ENCODE data around the gene PURB. TPM values are rescaled to one million over a fixed set of nuclear protein-coding genes. Genes with fewer than 3 reads are reported as not detected.
"Not testable (repeated sequence)": the region's sequence is repeated elsewhere in the genome, so short reads cannot be mapped to it uniquely, and the experiment has no call there.

PURB gene
- total RNA-seq, 1 experiment from 2014 or later, result 26.3 TPM

DNA sequence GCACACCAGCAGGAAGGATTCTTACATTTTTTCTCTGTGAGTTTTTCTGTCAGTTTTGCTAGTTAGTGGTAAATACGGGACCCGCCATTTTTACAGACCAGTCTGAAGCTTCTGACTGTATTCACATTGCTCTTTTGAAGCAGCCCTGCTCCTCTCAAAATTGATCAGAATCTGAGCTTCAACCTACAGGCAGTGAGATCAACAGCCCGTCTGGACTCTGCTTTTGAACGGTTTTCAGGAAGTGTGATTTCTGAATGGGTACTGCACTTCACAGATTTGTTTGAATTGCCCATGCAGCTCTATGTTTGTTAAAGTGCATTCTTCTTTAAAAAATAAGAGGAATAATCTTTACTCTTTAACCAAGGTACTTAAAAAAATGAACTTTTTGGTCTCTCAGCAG, 8.9 kb downstream of the PURB start:
- peaks cover 12% of the 10 kb centered on the region for H3K4me1 Mint-ChIP-seq (ENCODE audit: low read depth, unreplicated experiment)

DNA sequence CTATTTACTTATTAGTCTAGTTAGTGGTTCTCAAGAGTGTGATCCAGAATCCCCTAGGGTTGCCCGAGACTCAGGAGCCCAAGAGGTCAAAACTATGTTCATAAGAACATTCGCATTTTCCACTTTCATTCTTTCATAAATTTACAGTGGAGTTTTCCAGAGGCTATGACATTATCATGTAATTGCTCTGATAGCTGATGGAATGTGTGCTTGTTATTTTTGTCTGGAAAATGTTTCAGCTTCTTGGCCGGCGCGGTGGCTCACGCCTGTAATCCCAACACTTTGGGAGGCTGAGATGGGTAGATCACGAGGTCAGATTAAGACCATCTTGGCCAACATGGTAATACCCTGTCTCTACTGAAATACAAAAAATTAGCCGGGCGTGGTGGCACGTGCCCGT, 10.1 kb downstream of the PURB start:
- POLR2A ChIA-PET, result interaction anchor here (1.0 kb wide), 1 partner anchor 10 kb away, joined by 3 read pairs; the partner anchor contains the start of gene PURB
- no peak overlapping the region for H3K4me3 ChIP-seq (ENCODE audit: low read depth, low read length)
- no peaks in the 10 kb centered on the region for H3K36me3 ChIP-seq (ENCODE audit: control insufficient read depth, insufficient read depth, low read length)
- Mint-ChIP-seq H3K27me3 (ENCODE audit: insufficient read depth, unreplicated experiment) (no peaks in the 10 kb centered on the region), H3K9me3 (ENCODE audit: unreplicated experiment) (peaks cover under 1% of the 10 kb centered on the region), H3K27ac (ENCODE audit: unreplicated experiment) (no peak overlapping the region), H3K36me3 (ENCODE audit: insufficient read depth, unreplicated experiment) (peaks cover 6% of the 10 kb centered on the region), H3K4me1 (ENCODE audit: low read depth, unreplicated experiment) (peaks cover 4% of the 10 kb centered on the region), H3K4me3 (ENCODE audit: unreplicated experiment) (no peak overlapping the region)
- no peak for DNase-seq
- intact Hi-C loops (cut with micrococcal nuclease; ENCODE audit: unreplicated experiment), result no loop called here
- no TSS peak for BruUV-seq (replicated peaks)
- no peaks in the 10 kb centered on the region for H3K9me3 ChIP-seq
- CTCF ChIA-PET, result interaction anchor here (0.7 kb wide), 1 partner anchor 9 kb away, joined by 3 read pairs; no protein-coding TSS in a partner anchor
- TF ChIP-seq, protein P1, sequence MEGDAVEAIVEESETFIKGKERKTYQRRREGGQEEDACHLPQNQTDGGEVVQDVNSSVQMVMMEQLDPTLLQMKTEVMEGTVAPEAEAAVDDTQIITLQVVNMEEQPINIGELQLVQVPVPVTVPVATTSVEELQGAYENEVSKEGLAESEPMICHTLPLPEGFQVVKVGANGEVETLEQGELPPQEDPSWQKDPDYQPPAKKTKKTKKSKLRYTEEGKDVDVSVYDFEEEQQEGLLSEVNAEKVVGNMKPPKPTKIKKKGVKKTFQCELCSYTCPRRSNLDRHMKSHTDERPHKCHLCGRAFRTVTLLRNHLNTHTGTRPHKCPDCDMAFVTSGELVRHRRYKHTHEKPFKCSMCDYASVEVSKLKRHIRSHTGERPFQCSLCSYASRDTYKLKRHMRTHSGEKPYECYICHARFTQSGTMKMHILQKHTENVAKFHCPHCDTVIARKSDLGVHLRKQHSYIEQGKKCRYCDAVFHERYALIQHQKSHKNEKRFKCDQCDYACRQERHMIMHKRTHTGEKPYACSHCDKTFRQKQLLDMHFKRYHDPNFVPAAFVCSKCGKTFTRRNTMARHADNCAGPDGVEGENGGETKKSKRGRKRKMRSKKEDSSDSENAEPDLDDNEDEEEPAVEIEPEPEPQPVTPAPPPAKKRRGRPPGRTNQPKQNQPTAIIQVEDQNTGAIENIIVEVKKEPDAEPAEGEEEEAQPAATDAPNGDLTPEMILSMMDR (IDR thresholded peaks at IDR 0.05; ENCODE audit: insufficient read depth in 1 of 2, low read depth in 1 of 2, low read length in 1 of 2, severe bottlenecking in 1 of 2, unreplicated experiment in 1 of 2), result no peak
- H3K27me3 ChIP-seq (replicated peaks; ENCODE audit: control insufficient read depth, insufficient read depth, low read length), result no peaks in the 10 kb centered on the region
- no peaks in the 10 kb centered on the region for H3K4me1 ChIP-seq

More for the DNA sequence above, 8.9 kb downstream of the PURB start:
- Mint-ChIP-seq H3K36me3 (ENCODE audit: insufficient read depth, unreplicated experiment) (peaks cover 18% of the 10 kb centered on the region), H3K27me3 (ENCODE audit: insufficient read depth, unreplicated experiment) (no peaks in the 10 kb centered on the region), H3K9me3 (ENCODE audit: unreplicated experiment) (no peaks in the 10 kb centered on the region), H3K27ac (ENCODE audit: unreplicated experiment) (no peak overlapping the region), H3K4me3 (ENCODE audit: unreplicated experiment) (no peak overlapping the region)
- intact Hi-C loops (cut with micrococcal nuclease; ENCODE audit: unreplicated experiment), result no loop called here
- no peak for DNase-seq
- BruUV-seq (replicated peaks), result no TSS peak
- TF ChIP-seq, protein P1 (IDR thresholded peaks at IDR 0.05; ENCODE audit: insufficient read depth in 1 of 2, low read depth in 1 of 2, low read length in 1 of 2, severe bottlenecking in 1 of 2, unreplicated experiment in 1 of 2), result no peak
- Histone ChIP-seq H3K4me1 (no peaks in the 10 kb centered on the region), H3K36me3 (ENCODE audit: control insufficient read depth, insufficient read depth, low read length) (no peaks in the 10 kb centered on the region), H3K9me3 (no peaks in the 10 kb centered on the region), H3K27me3 (replicated peaks; ENCODE audit: control insufficient read depth, insufficient read depth, low read length) (no peaks in the 10 kb centered on the region), H3K4me3 (ENCODE audit: low read depth, low read length) (no peak overlapping the region)
- ChIA-PET POLR2A (no interaction called here), CTCF (no interaction called here)

DNA sequence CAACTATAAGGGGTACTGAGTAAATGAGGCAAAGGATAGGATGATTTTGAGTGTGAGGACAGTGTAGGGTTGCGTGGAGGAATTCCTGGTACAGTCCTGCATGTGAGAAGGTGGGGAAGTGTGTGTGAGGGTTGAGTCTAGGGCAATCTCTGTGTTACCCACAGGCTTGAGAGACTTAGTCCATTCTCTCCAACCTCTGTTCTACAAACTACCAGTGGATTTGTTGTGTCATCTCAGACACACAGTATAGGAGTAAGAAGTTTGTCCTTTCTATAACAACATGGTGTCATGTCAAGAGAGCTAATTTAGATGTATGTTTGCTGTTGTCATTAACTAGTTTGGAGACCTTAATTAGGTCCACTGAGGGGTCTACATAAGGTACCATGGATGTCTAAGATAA, 12.5 kb downstream of the PURB start:
- Mint-ChIP-seq H3K4me3 (ENCODE audit: unreplicated experiment) (no peak overlapping the region), H3K36me3 (ENCODE audit: insufficient read depth, unreplicated experiment) (no peaks in the 10 kb centered on the region), H3K4me1 (ENCODE audit: low read depth, unreplicated experiment) (peaks cover 6% of the 10 kb centered on the region), H3K27ac (ENCODE audit: unreplicated experiment) (no peak overlapping the region), H3K27me3 (ENCODE audit: insufficient read depth, unreplicated experiment) (no peaks in the 10 kb centered on the region), H3K9me3 (ENCODE audit: unreplicated experiment) (peaks cover 10% of the 10 kb centered on the region)
- no peaks in the 10 kb centered on the region for H3K36me3 ChIP-seq (ENCODE audit: control insufficient read depth, insufficient read depth, low read length)
- H3K4me1 ChIP-seq, result no peaks in the 10 kb centered on the region
- no TSS peak for BruUV-seq (replicated peaks)
- H3K9me3 ChIP-seq, result no peaks in the 10 kb centered on the region
- CTCF ChIA-PET, result no interaction called here
- intact Hi-C loops (cut with micrococcal nuclease; ENCODE audit: unreplicated experiment), result no loop called here
- H3K4me3 ChIP-seq (ENCODE audit: low read depth, low read length), result no peak overlapping the region
- POLR2A ChIA-PET, result interaction anchor here (0.6 kb wide), 1 partner anchor 62 kb away, joined by 3 read pairs; no protein-coding TSS in a partner anchor
- no peak for DNase-seq
- TF ChIP-seq, protein P1 (IDR thresholded peaks at IDR 0.05; ENCODE audit: insufficient read depth in 1 of 2, low read depth in 1 of 2, low read length in 1 of 2, severe bottlenecking in 1 of 2, unreplicated experiment in 1 of 2), result no peak
- no peaks in the 10 kb centered on the region for H3K27me3 ChIP-seq (replicated peaks; ENCODE audit: control insufficient read depth, insufficient read depth, low read length)

DNA sequence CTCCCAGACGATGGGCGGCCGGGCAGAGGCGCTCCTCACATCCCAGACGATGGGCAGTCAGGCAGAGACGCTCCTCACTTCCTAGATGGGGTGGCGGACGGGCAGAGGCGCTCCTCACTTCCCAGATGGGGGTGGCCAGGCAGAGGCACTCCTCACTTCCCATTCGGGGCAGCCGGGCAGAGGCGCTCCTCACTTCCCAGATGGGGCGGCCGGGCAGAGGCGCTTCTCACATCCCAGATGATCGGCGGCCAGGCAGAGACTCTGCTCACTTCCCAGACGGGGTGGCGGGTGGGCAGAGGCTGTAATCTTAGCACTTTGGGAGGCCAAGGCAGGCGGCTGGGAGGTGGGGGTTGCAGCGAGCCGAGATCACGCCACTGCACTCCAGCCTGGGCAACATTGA, 13.4 kb downstream of the PURB start:
- POLR2A ChIA-PET; intact Hi-C loops (cut with micrococcal nuclease; ENCODE audit: unreplicated experiment): not testable (repeated sequence)

DNA sequence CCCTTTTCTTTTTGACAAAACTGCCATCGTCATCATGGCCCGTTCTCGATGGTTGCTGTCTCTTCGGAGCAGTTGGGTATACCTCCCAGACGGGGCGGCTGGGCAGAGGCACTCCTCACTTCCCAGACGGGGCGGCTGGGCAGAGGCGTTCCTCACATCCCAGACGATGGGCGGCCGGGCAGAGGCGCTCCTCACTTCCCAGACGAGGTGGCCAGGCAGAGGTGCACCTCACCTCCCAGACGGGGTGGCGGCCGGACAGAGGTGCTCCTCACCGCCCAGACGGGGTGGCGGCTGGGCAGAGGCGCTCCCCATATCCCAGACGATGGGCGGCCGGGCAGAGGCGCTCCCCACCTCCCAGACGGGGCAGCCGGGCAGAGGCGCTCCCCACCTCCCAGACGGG, 14.6 kb downstream of the PURB start:
- DNase-seq; BruUV-seq (replicated peaks); H3K4me1 Mint-ChIP-seq (ENCODE audit: low read depth, unreplicated experiment); H3K9me3 ChIP-seq; CTCF ChIA-PET; H3K4me1 ChIP-seq; H3K27me3 Mint-ChIP-seq (ENCODE audit: insufficient read depth, unreplicated experiment); H3K27ac Mint-ChIP-seq (ENCODE audit: unreplicated experiment); POLR2A ChIA-PET; intact Hi-C loops (cut with micrococcal nuclease; ENCODE audit: unreplicated experiment); H3K36me3 Mint-ChIP-seq (ENCODE audit: insufficient read depth, unreplicated experiment); H3K4me3 ChIP-seq (ENCODE audit: low read depth, low read length); H3K27me3 ChIP-seq (replicated peaks; ENCODE audit: control insufficient read depth, insufficient read depth, low read length); H3K4me3 Mint-ChIP-seq (ENCODE audit: unreplicated experiment); H3K36me3 ChIP-seq (ENCODE audit: control insufficient read depth, insufficient read depth, low read length): not testable (repeated sequence)
- peaks cover 10% of the 10 kb centered on the region for H3K9me3 Mint-ChIP-seq (ENCODE audit: unreplicated experiment)

More for the DNA sequence above, 13.4 kb downstream of the PURB start:
- H3K27me3 Mint-ChIP-seq (ENCODE audit: insufficient read depth, unreplicated experiment); H3K36me3 ChIP-seq (ENCODE audit: control insufficient read depth, insufficient read depth, low read length); H3K9me3 ChIP-seq; BruUV-seq (replicated peaks); H3K27me3 ChIP-seq (replicated peaks; ENCODE audit: control insufficient read depth, insufficient read depth, low read length); H3K36me3 Mint-ChIP-seq (ENCODE audit: insufficient read depth, unreplicated experiment); H3K4me1 Mint-ChIP-seq (ENCODE audit: low read depth, unreplicated experiment); H3K4me3 Mint-ChIP-seq (ENCODE audit: unreplicated experiment); H3K27ac Mint-ChIP-seq (ENCODE audit: unreplicated experiment); H3K4me1 ChIP-seq; H3K4me3 ChIP-seq (ENCODE audit: low read depth, low read length); DNase-seq; CTCF ChIA-PET: not testable (repeated sequence)
- H3K9me3 Mint-ChIP-seq (ENCODE audit: unreplicated experiment), result peaks cover 10% of the 10 kb centered on the region

Measured in Caco-2 (cell line).